ENCODE measurements around the gene FGD2.

DNA sequence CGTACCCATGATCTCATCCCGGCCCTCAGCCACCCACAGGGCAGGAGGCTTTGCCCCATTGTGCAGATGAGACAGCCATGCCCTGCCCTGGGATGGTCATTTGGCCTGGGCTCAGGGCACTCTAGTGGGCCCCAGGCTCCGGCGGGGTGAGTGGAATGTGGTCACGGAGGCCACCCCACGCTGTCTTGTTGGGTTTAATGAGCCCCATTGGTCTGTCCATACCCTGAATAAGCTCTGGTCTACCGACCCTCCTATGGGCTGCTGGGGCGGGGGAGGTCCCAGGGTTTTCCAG lies 50.6 kb downstream of the FGD2 start:
- TF ChIP-seq, protein P1, sequence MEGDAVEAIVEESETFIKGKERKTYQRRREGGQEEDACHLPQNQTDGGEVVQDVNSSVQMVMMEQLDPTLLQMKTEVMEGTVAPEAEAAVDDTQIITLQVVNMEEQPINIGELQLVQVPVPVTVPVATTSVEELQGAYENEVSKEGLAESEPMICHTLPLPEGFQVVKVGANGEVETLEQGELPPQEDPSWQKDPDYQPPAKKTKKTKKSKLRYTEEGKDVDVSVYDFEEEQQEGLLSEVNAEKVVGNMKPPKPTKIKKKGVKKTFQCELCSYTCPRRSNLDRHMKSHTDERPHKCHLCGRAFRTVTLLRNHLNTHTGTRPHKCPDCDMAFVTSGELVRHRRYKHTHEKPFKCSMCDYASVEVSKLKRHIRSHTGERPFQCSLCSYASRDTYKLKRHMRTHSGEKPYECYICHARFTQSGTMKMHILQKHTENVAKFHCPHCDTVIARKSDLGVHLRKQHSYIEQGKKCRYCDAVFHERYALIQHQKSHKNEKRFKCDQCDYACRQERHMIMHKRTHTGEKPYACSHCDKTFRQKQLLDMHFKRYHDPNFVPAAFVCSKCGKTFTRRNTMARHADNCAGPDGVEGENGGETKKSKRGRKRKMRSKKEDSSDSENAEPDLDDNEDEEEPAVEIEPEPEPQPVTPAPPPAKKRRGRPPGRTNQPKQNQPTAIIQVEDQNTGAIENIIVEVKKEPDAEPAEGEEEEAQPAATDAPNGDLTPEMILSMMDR (IDR thresholded peaks at IDR 0.05; ENCODE audit: low read depth, low read length, poor library complexity, severe bottlenecking), result no peak
- TF ChIP-seq EZH2phosphoT487 (IDR thresholded peaks at IDR 0.05; ENCODE audit: borderline replicate concordance, low read length), result no peak
